HUES64 (cell line): Measurements from ENCODE around the gene FAM43B.

Source experiments
- H3K27ac ChIP-seq: 2 replicates; pipeline ENCODE4 v1.7.0; 2013; ENCODE audit warnings: low read depth, low read length, inconsistent platforms
- H3K27me3 ChIP-seq: 2 replicates; pipeline ENCODE4 v1.6.1; 2013; ENCODE audit warnings: mild to moderate bottlenecking, low read length; ENCODE audit not compliant: insufficient read depth
- H3K36me3 ChIP-seq: 2 replicates; pipeline ENCODE4 v1.6.1; 2013; ENCODE audit warnings: mild to moderate bottlenecking, low read length; ENCODE audit not compliant: insufficient read depth
- H3K4me1 ChIP-seq: 2 replicates; pipeline ENCODE4 v1.6.1; 2013; ENCODE audit warnings: mild to moderate bottlenecking, low read length, moderate library complexity; ENCODE audit not compliant: insufficient read depth
- H3K4me3 ChIP-seq: 2 replicates; pipeline ENCODE4 v1.5.1; 2013; ENCODE audit warnings: mild to moderate bottlenecking, low read length, moderate library complexity
- H3K9ac ChIP-seq: 2 replicates; pipeline ENCODE4 v1.6.1; 2013; ENCODE audit warnings: mild to moderate bottlenecking, low read depth, low read length
- H3K9me3 ChIP-seq: 2 replicates; pipeline ENCODE4 v1.6.1; 2013; ENCODE audit warnings: low read depth, low read length; ENCODE audit not compliant: insufficient read depth
- WGBS: fragments of 150-250, 120-280 bp; methylation state at CpG from one replicate; pipeline ENCODE4 v1.1.7; 2013; ENCODE audit warnings: missing lambda C conversion rate; 5-methylcytosine and 5-hydroxymethylcytosine counted together

FAM43B gene

GRCh38 chr1:20528221-20528620 is 24.2 kb upstream of the FAM43B start:
- no peak overlapping the region for H3K4me3 ChIP-seq
- no peaks in the 10 kb centered on the region for H3K36me3 ChIP-seq
- H3K9ac ChIP-seq, result no peak overlapping the region
- H3K4me1 ChIP-seq, result no peaks in the 10 kb centered on the region
- H3K27me3 ChIP-seq, result peaks cover 35% of the 10 kb centered on the region
- H3K27ac ChIP-seq, result no peak overlapping the region
- no peaks in the 10 kb centered on the region for H3K9me3 ChIP-seq
- WGBS, result 74% methylated on average over 7 of the region's 7 CpGs

- H3K27ac ChIP-seq, result no peak overlapping the region
- no peak overlapping the region for H3K9ac ChIP-seq
- H3K36me3 ChIP-seq, result no peaks in the 10 kb centered on the region
- no peaks in the 10 kb centered on the region for H3K9me3 ChIP-seq
- peaks cover 37% of the 10 kb centered on the region for H3K27me3 ChIP-seq
- WGBS, result 77% methylated on average over 8 of the region's 8 CpGs
- no peak overlapping the region for H3K4me3 ChIP-seq
- no peaks in the 10 kb centered on the region for H3K4me1 ChIP-seq
Observed at GRCh38 chr1:20530306-20530705, 22.1 kb upstream of the FAM43B start.

DNA sequence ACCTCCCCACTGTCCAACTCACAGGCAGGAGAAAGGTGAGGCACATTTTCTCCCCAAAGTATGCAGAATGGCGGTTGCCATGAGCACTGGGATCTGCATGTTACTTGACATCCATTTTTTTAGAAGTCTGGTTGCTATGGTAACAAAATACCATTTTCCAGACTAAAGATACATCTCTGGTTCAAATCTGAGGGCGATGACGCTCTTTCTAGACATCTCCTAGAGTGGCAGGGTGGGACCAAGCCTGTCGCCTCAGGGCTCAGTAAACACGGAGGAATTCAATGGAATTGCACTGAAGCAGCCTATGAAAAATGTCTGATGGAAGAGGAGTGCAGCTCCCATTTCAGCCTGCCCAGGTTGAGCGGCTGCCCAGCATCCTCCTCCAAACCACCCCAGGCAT is 21.5 kb upstream of the FAM43B start:
- WGBS, result 83% methylated on average over 6 of the region's 6 CpGs
- Histone ChIP-seq H3K9me3 (no peaks in the 10 kb centered on the region), H3K4me3 (no peak overlapping the region), H3K9ac (no peak overlapping the region), H3K27ac (no peak overlapping the region), H3K27me3 (peaks cover 35% of the 10 kb centered on the region), H3K36me3 (no peaks in the 10 kb centered on the region), H3K4me1 (no peaks in the 10 kb centered on the region)

DNA sequence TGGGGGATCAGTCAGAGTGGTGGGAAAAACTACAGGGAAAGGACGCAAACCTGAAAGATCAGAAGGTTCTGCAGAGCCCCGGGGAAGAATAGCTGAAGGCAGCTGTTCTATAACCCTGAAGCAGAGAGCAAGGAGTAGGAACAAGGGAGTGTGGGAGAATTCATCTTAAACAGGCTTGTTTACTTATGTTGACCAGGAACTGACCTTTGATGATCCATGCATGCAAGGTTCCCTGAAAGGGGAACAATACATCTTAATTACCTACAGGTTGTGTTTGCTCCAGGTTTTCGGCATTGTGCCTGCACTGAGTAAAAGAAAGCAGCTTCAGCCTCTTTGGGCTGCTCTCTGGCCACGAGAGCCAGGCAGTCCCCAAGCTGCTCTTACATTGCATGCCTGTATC is 18.7 kb upstream of the FAM43B start:
- Histone ChIP-seq H3K27me3 (peaks cover 27% of the 10 kb centered on the region), H3K9me3 (no peaks in the 10 kb centered on the region), H3K4me1 (no peaks in the 10 kb centered on the region), H3K9ac (no peak overlapping the region), H3K36me3 (no peaks in the 10 kb centered on the region), H3K27ac (no peak overlapping the region), H3K4me3 (no peak overlapping the region)
- 80% methylated on average over 4 of the region's 4 CpGs for WGBS

DNA sequence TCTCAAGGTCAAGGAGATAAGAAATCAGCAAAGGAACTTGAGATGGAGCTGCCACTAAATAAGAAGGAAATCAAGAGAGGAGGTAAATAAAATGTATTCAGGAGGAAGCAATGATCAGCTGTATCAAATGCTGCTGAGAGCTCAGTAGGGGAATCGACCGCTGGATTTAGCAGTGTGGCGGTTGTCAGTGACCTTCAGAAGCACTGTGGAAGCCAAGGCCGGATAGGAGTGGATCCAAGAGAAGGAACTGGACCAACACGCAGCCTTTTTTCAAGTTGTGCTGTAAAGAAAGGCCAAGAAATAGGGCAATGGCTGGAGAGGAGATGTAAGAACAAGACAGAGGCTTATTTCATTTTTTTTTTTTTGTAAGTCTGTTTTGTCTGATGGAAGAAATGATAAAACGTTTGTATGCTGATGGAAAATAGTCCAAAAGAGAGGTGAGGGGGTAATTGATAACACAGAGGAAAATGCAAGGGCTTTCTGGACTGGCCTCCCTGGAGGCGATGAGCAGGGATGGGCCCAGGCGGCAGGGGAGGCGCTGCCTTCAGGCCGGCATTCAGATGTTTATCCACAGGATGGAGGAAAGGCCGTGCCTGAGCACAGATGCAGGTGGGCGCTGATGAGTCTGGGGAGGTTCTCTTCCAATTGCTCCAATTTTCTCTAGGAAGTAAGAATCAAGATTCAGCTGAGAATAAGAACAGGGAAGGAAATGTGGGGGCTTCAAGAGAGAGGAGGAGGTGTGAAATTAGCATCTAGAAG is 17.5 kb upstream of the FAM43B start:
- Histone ChIP-seq H3K36me3 (no peaks in the 10 kb centered on the region), H3K4me3 (no peak overlapping the region), H3K9me3 (no peaks in the 10 kb centered on the region), H3K27me3 (peaks cover 32% of the 10 kb centered on the region), H3K9ac (no peak overlapping the region), H3K4me1 (no peaks in the 10 kb centered on the region), H3K27ac (no peak overlapping the region)
- 69% methylated on average over 12 of the region's 12 CpGs for WGBS

DNA sequence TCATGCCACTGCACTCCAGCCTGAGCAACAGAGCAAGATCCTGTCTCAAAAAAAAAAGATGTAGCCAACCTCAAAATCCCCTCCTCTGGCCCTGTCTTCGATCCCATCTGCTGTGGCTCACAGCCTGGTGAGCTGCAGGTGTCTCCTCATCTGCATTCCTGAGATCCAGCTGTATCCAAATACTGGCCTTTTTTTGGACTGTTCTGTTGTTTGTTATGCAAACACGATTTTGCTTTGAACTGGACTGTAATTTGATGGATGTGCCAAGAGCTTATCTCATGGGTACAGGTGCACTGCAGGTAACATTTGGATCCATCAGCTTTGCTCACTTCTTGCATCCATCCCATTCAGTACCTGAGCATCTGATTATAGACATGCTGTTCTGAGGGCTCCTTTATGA is 14.1 kb upstream of the FAM43B start:
- H3K9me3 ChIP-seq, result no peaks in the 10 kb centered on the region
- no peak overlapping the region for H3K4me3 ChIP-seq
- H3K9ac ChIP-seq, result no peak overlapping the region
- H3K36me3 ChIP-seq, result no peaks in the 10 kb centered on the region
- no peak overlapping the region for H3K27ac ChIP-seq
- H3K4me1 ChIP-seq, result no peaks in the 10 kb centered on the region
- H3K27me3 ChIP-seq, result peaks cover 40% of the 10 kb centered on the region
- 40% methylated on average over 2 of the region's 2 CpGs for WGBS

DNA sequence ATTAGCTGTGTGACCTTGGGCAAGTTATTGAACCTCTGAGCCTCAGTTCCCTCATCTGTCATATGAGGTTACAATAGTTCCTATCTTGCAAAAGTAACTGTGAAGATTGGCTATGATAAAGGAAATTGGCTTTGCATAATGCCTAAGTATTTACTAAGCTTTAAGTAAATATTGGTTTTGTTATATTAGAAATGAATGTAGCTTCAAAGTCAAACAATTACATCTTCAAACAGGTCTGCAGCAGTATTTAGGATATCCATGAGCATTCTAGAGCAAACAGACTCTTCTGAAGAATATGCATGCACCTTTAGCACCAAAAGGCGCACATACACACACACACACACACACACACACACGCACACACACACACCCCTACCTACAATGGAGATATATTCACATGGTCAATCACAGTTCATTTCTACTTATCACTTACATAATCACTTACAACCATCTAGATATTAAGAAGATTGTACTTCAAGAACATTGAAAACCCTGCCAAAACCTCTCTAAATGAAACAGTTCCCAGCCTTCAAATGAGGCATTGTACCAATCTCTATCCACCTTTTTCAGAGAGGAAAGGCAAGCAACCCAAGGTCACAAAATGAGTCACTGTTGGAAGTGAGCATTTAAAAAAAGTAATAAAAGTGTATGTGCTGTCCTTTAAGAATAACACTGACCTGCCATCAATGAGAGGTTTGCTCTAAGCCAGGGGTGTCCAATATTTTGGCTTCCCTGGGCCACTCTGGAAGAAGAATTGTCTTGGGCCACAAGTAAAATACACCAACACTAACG is 13.4 kb upstream of the FAM43B start:
- WGBS, result 88% methylated on average over 3 of the region's 3 CpGs
- Histone ChIP-seq H3K36me3 (no peaks in the 10 kb centered on the region), H3K27ac (no peak overlapping the region), H3K9me3 (no peaks in the 10 kb centered on the region), H3K4me3 (no peak overlapping the region), H3K27me3 (peaks cover 40% of the 10 kb centered on the region), H3K4me1 (no peaks in the 10 kb centered on the region), H3K9ac (no peak overlapping the region)

- Histone ChIP-seq H3K27me3 (peaks cover 39% of the 10 kb centered on the region), H3K9me3 (no peaks in the 10 kb centered on the region)
- WGBS, result 87% methylated on average over 1 of the region's 1 CpG
Observed at GRCh38 chr1:20540281-20540680, 12.1 kb upstream of the FAM43B start.

GRCh38 chr1:20546637-20547036 is 5.7 kb upstream of the FAM43B start:
- H3K4me3 ChIP-seq, result no peak overlapping the region
- no peak overlapping the region for H3K9ac ChIP-seq
- peaks cover 45% of the 10 kb centered on the region for H3K27me3 ChIP-seq
- WGBS, result 88% methylated on average over 3 of the region's 3 CpGs
- H3K9me3 ChIP-seq, result no peaks in the 10 kb centered on the region
- no peaks in the 10 kb centered on the region for H3K36me3 ChIP-seq
- H3K27ac ChIP-seq, result no peak overlapping the region
- H3K4me1 ChIP-seq, result no peaks in the 10 kb centered on the region

More at GRCh38 chr1:20540281-20540680, 12.1 kb upstream of the FAM43B start:
- Histone ChIP-seq H3K9ac (no peak overlapping the region), H3K27ac (no peak overlapping the region), H3K36me3 (no peaks in the 10 kb centered on the region), H3K4me3 (no peak overlapping the region), H3K4me1 (no peaks in the 10 kb centered on the region)

DNA sequence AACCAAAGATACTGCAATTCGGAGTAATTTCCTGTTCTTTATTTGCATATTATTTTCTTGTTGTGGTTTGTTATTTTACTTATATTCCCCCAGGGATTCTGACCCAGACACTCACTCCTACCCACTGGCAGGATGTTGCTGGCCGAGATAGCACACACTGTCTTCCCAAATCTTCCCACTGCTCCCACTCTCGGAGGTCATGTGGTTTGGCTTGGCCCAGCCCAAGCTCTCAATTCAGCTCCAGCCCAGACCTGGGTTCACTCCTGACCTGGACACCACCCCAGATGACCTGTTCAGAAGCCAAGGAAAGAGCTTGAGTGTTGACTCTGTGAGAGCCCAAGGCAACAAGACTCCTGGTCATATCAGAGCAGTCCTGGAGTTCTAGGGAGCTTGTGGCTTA is 1.2 kb upstream of the FAM43B start:
- H3K27me3 ChIP-seq, result peaks cover 70% of the 10 kb centered on the region
- no peaks in the 10 kb centered on the region for H3K36me3 ChIP-seq
- WGBS, result 97% methylated on average over 2 of the region's 3 CpGs
- peaks cover 4% of the 10 kb centered on the region; the same call in 1 of the 2 replicates for H3K4me1 ChIP-seq
- no peak overlapping the region for H3K4me3 ChIP-seq
- no peak overlapping the region for H3K27ac ChIP-seq
- H3K9ac ChIP-seq, result no peak overlapping the region
- no peaks in the 10 kb centered on the region for H3K9me3 ChIP-seq

DNA sequence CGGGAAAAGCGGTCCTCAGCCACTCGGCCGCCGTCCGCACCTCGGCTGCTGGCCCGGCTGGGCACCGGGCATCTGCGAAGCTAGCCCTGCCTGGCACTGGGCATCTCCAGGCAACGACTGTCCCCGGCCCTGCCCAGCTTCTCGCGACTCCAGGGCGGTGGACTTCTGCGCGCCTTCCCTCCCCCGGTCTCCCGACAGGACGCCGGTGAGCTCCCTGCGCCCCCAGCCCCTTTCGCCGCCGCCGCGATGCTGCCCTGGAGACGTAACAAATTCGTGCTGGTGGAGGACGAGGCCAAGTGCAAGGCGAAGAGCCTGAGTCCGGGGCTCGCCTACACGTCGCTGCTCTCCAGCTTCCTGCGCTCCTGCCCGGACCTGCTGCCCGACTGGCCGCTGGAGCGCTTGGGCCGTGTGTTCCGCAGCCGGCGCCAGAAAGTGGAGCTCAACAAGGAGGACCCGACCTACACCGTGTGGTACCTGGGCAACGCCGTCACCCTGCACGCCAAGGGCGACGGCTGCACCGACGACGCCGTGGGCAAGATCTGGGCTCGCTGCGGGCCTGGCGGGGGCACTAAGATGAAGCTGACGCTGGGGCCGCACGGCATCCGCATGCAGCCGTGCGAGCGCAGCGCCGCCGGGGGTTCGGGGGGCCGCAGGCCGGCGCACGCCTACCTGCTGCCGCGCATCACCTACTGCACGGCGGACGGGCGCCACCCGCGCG is 514 bp downstream of the FAM43B start:
- Histone ChIP-seq H3K27me3 (peaks cover 86% of the 10 kb centered on the region), H3K9ac (no peak overlapping the region; the same call in 1 of the 2 replicates), H3K36me3 (no peaks in the 10 kb centered on the region), H3K27ac (no peak overlapping the region), H3K4me1 (peaks cover 4% of the 10 kb centered on the region; the same call in 1 of the 2 replicates), H3K4me3 (peak overlapping the region; percentile 69), H3K9me3 (no peaks in the 10 kb centered on the region)
- 1% methylated on average over 82 of the region's 82 CpGs for WGBS
